Activated CD4-positive, alpha-beta T cell treated with anti-CD3 and anti-CD28 coated beads for 24 hours (primary cell): ENCODE data around the gene CKAP5.

Experiments used
- DNase-seq, 2 donors: peaks; one replicate each; pipeline ENCODE4 v3.0.0-alpha.2; 2020; ENCODE audit warnings: low read depth in 2 of 2

Gene CKAP5

GRCh38 chr11:46766656-46767055 lies 79.4 kb downstream of the CKAP5 start:
- no peak for DNase-seq

GRCh38 chr11:46762248-46762647 lies 83.8 kb downstream of the CKAP5 start:
- no peak for DNase-seq

- DNase-seq, result no peak
These were observed 84.3 kb downstream of the CKAP5 start for GRCh38 chr11:46761807-46762206.

- no peak for DNase-seq
These were observed 85.5 kb downstream of the CKAP5 start for GRCh38 chr11:46760429-46761128.

GRCh38 chr11:46759196-46759595 lies 86.9 kb downstream of the CKAP5 start:
- no peak for DNase-seq

- DNase-seq, result no peak
These were observed 90.1 kb downstream of the CKAP5 start for GRCh38 chr11:46755962-46756361.

- no peak for DNase-seq
These were observed 98.9 kb downstream of the CKAP5 start for GRCh38 chr11:46747150-46747549.

GRCh38 chr11:46745995-46746394 lies 100.1 kb downstream of the CKAP5 start:
- DNase-seq, result no peak

GRCh38 chr11:46745328-46745727 lies 100.8 kb downstream of the CKAP5 start:
- no peak for DNase-seq

GRCh38 chr11:46743693-46744339 lies 102.3 kb downstream of the CKAP5 start:
- DNase-seq, result no peak

GRCh38 chr11:46743043-46743442 lies 103.0 kb downstream of the CKAP5 start:
- no peak for DNase-seq

- no peak for DNase-seq
These were observed 104.2 kb downstream of the CKAP5 start for GRCh38 chr11:46741600-46742484.

- no peak for DNase-seq
These were observed 107.2 kb downstream of the CKAP5 start for GRCh38 chr11:46738887-46739286.

GRCh38 chr11:46737699-46738098 lies 108.4 kb downstream of the CKAP5 start:
- no peak for DNase-seq

GRCh38 chr11:46736615-46737014 lies 109.5 kb downstream of the CKAP5 start:
- DNase-seq, result no peak

GRCh38 chr11:46736146-46736545 lies 109.9 kb downstream of the CKAP5 start:
- DNase-seq, result no peak

GRCh38 chr11:46733234-46733633 lies 112.8 kb downstream of the CKAP5 start:
- DNase-seq, result no peak

- DNase-seq, result no peak
These were observed 114.5 kb downstream of the CKAP5 start for GRCh38 chr11:46731545-46731944.

GRCh38 chr11:46729110-46730027 lies 116.7 kb downstream of the CKAP5 start:
- DNase-seq, result no peak

- no peak for DNase-seq
These were observed 117.4 kb downstream of the CKAP5 start for GRCh38 chr11:46728659-46729040.

GRCh38 chr11:46727952-46728658 lies 118.0 kb downstream of the CKAP5 start:
- no peak for DNase-seq
